ENCODE results near the gene SOBP.

The SOBP gene

GRCh38 chr6:107589934-107590333, 100.0 kb downstream of the SOBP start:
- no peak for FAIRE-seq

- FAIRE-seq: no peak
Observed at GRCh38 chr6:107590378-107590777, 100.5 kb downstream of the SOBP start.

- FAIRE-seq: no peak
Observed at GRCh38 chr6:107591346-107591745, 101.4 kb downstream of the SOBP start.

GRCh38 chr6:107592806-107593205, 102.9 kb downstream of the SOBP start:
- FAIRE-seq: no peak

- no peak for FAIRE-seq
Observed at GRCh38 chr6:107594736-107595135, 104.8 kb downstream of the SOBP start.

- no peak for FAIRE-seq
Observed at GRCh38 chr6:107598091-107598490, 108.2 kb downstream of the SOBP start.

- FAIRE-seq: no peak
Observed at GRCh38 chr6:107599043-107599442, 109.1 kb downstream of the SOBP start.

GRCh38 chr6:107600121-107600520, 110.2 kb downstream of the SOBP start:
- FAIRE-seq: no peak

- no peak for FAIRE-seq
Observed at GRCh38 chr6:107600936-107601335, 111.0 kb downstream of the SOBP start.

GRCh38 chr6:107601406-107601805, 111.5 kb downstream of the SOBP start:
- no peak for FAIRE-seq

- FAIRE-seq: no peak
Observed at GRCh38 chr6:107602321-107603005, 112.5 kb downstream of the SOBP start.

- FAIRE-seq: no peak
Observed at GRCh38 chr6:107603006-107603370, 113.1 kb downstream of the SOBP start.

- FAIRE-seq: no peak
Observed at GRCh38 chr6:107604549-107604948, 114.6 kb downstream of the SOBP start.

GRCh38 chr6:107606407-107606806, 116.5 kb downstream of the SOBP start:
- FAIRE-seq: no peak

- FAIRE-seq: no peak
Observed at GRCh38 chr6:107607116-107607515, 117.2 kb downstream of the SOBP start.

GRCh38 chr6:107611094-107611810, 121.3 kb downstream of the SOBP start:
- FAIRE-seq: no peak

GRCh38 chr6:107612762-107613415, 123.0 kb downstream of the SOBP start:
- FAIRE-seq: no peak

GRCh38 chr6:107613651-107614379, 123.9 kb downstream of the SOBP start:
- FAIRE-seq: no peak

- FAIRE-seq: no peak
Observed at GRCh38 chr6:107614828-107615227, 124.9 kb downstream of the SOBP start.

GRCh38 chr6:107616775-107617174, 126.9 kb downstream of the SOBP start:
- FAIRE-seq: no peak

GRCh38 chr6:107617341-107617932, 127.5 kb downstream of the SOBP start:
- FAIRE-seq: no peak

GRCh38 chr6:107618672-107619071, 128.8 kb downstream of the SOBP start:
- FAIRE-seq: no peak

GRCh38 chr6:107620732-107621131, 130.8 kb downstream of the SOBP start:
- FAIRE-seq: no peak
